Esophagus muscularis mucosa (tissue), 4 donors: Measurements from ENCODE around the gene SLN.

Experiments
- EP300 ChIP-seq: sonication (generic); formaldehyde crosslinking; IDR thresholded peaks from one replicate; pipeline ENCODE4 v1.6.1; 2017; ENCODE audit warnings: antibody characterized with exemption
- POLR2A ChIP-seq: fragments of 450-650 bp; IDR thresholded peaks from one replicate; pipeline ENCODE4 v1.6.1; 2017; ENCODE audit warnings: antibody characterized with exemption, moderate library complexity, mild to moderate bottlenecking, low read depth
- TF ChIP-seq, protein P1 (sequence below), 3 experiments: fragments of 200-600 bp in 2 of 3; fragments of 450-650 bp in 1 of 3; sonication (generic) in 2 of 3; IDR thresholded peaks; one replicate each; pipeline ENCODE4 v1.5.1; 2017 to 2019; ENCODE audit warnings: antibody characterized with exemption in 3 of 3, mild to moderate bottlenecking in 2 of 3, moderate library complexity in 1 of 3

DNA sequence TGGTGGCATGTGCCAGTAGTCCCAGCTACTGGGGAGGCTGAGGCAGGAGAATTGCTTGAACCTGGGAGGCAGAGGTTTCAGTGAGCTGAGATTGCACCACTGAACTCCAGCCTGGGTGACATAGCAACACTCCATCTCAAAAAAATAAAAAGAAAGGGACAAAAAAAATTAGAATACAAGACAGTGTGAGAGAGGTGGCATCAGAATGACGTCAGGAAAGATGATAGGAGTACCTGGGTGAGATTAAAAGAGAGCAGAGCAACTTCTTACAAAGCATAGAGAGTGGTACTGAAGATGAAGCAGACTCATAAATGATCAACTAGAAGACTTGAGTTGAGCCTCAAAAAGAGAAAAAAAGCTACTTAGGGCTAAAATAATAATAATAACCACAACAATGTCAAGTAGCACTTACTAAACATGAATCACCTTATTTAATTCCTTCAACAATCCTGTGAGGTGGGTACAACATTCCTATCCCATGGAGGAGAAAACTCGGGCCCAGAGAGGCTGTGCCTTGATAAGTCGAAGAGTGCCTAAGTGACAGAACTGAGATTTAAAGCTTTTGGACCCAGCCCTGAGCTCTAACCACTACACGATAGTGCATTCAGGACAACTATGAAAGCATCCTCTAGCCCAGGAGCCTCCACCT is 5.2 kb upstream of the SLN start:
- no peak for TF ChIP-seq EP300
- TF ChIP-seq, protein P1, sequence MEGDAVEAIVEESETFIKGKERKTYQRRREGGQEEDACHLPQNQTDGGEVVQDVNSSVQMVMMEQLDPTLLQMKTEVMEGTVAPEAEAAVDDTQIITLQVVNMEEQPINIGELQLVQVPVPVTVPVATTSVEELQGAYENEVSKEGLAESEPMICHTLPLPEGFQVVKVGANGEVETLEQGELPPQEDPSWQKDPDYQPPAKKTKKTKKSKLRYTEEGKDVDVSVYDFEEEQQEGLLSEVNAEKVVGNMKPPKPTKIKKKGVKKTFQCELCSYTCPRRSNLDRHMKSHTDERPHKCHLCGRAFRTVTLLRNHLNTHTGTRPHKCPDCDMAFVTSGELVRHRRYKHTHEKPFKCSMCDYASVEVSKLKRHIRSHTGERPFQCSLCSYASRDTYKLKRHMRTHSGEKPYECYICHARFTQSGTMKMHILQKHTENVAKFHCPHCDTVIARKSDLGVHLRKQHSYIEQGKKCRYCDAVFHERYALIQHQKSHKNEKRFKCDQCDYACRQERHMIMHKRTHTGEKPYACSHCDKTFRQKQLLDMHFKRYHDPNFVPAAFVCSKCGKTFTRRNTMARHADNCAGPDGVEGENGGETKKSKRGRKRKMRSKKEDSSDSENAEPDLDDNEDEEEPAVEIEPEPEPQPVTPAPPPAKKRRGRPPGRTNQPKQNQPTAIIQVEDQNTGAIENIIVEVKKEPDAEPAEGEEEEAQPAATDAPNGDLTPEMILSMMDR (IDR thresholded peaks at IDR 0.05), result no peak
- TF ChIP-seq POLR2A, result no peak
